A673 (cell line): ENCODE data around the gene DPYD.

Experiments used
- CTCF ChIP-seq: fragments of 300-800, 200-600 bp; sonication (generic); conservative IDR thresholded peaks from 2 replicates; pipeline ENCODE4 v1.5.1; 2017; ENCODE audit warnings: low read depth, mild to moderate bottlenecking, antibody characterized with exemption, low read length, moderate library complexity, mixed read lengths
- EZH2 ChIP-seq: fragments of 200-600 bp; sonication (generic); IDR thresholded peaks from 2 replicates; pipeline ENCODE4 v1.6.1; 2017; ENCODE audit warnings: borderline replicate concordance, low read depth, mild to moderate bottlenecking, mixed read lengths, antibody characterized with exemption, low read length; ENCODE audit not compliant: poor library complexity, severe bottlenecking

- TF ChIP-seq CTCF: no peak
- no peak for TF ChIP-seq EZH2
These were observed 650.1 kb downstream of the DPYD start for GRCh38 chr1:97270508-97271307.
